Gastroesophageal sphincter (tissue), 3 donors: ENCODE results near the gene LMAN2.

Experiments used
- CTCF ChIP-seq, 4 experiments: fragments of 200-600 bp in 2 of 4; fragments of 450-650 bp in 2 of 4; sonication (generic) in 1 of 4; IDR thresholded peaks; one replicate each; pipeline ENCODE4 v1.5.1; 2017 to 2019; ENCODE audit warnings: antibody characterized with exemption in 4 of 4, mild to moderate bottlenecking in 2 of 4, moderate library complexity in 2 of 4
- POLR2AphosphoS5 ChIP-seq: sonication (generic); formaldehyde crosslinking; IDR thresholded peaks from one replicate; pipeline ENCODE4 v1.6.1; 2017; ENCODE audit warnings: antibody characterized with exemption

- TF ChIP-seq CTCF (IDR thresholded peaks at IDR 0.05) (no peak), POLR2AphosphoS5 (no peak)
Measured at GRCh38 chr5:177373806-177374205, 22.3 kb upstream of the LMAN2 start.
